Measurements from ENCODE around the gene C6orf120. TPM values are rescaled to one million over a fixed set of nuclear protein-coding genes. Genes with fewer than 3 reads are reported as not detected.

C6orf120 gene
- total and polyA plus RNA-seq, 9 of the 15 experiments (the other 6 are each of a cell fraction or from before 2014, with no cell fraction given): 7.7 to 44.9 (median 34.8) TPM

DNA sequence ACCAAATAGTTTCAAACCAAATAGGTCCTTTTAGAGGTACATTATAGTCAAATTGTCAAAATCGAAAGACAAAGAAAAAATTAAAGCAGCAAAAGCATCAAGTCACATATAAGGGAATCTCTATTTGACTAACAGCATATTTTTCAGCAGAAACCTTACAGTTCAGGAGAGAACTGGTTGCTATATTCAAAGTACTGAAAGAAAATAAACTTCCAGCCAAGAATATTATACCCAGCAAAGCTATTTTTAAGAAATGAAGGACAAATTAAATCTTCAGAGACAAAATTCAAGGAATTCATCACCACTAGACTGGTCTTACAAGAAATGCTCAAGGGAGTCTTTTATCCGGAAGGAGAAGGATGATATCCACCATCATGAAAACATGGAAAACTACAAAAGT, 16.1 kb upstream of the C6orf120 start:
- POLR2A ChIA-PET: interaction anchor here (1.0 kb wide), 1 partner anchor 16 kb away, joined by 4 read pairs; the partner anchor contains the start of gene C6orf120
- FAIRE-seq (no peak), DNase-seq (ENCODE audit: extremely low read depth in 1 of 4, low spot score in 3 of 4) (no peak), ATAC-seq (no peak)
- 63% methylated on average over 2 of the region's 2 CpGs for WGBS (ENCODE audit: insufficient coverage, low coverage, missing lambda C conversion rate)
- Histone ChIP-seq H3K4me3 (no peak overlapping the region), H3K36me3 (ENCODE audit: control insufficient read depth, insufficient read depth, low read length) (peaks cover 49% of the 10 kb centered on the region), H3K27ac (ENCODE audit: extremely low read depth, low read depth, low read length) (no peak overlapping the region), H3K4me2 (ENCODE audit: insufficient read depth, low read length) (no peak overlapping the region), H3K9me1 (ENCODE audit: control insufficient read depth, insufficient read depth, low read length) (no peaks in the 10 kb centered on the region), H3K79me2 (ENCODE audit: control insufficient read depth, insufficient read depth, low read length) (peaks cover 3% of the 10 kb centered on the region; the same call in 1 of the 3 replicates), H3K9ac (ENCODE audit: insufficient read depth in 1 of 2, low read depth in 2 of 2, low read length in 2 of 2) (no peak overlapping the region), H4K20me1 (replicated peaks; ENCODE audit: control insufficient read depth, insufficient read depth, low read length) (no peaks in the 10 kb centered on the region), H2AFZ (ENCODE audit: low read depth, low read length) (no peak overlapping the region), H3K4me1 (replicated peaks in 1 of 2; ENCODE audit: control insufficient read depth in 2 of 2, insufficient read depth in 2 of 2, low read length in 2 of 2) (no peaks in the 10 kb centered on the region), H3K9me3 (replicated peaks; ENCODE audit: control insufficient read depth, insufficient read depth, low read depth, low read length) (peaks cover 5% of the 10 kb centered on the region; the same call in 1 of the 2 replicates), H3K27me3 (ENCODE audit: control insufficient read depth in 2 of 2, insufficient read depth in 2 of 2, low read length in 2 of 2) (no peaks in the 10 kb centered on the region)
- in situ Hi-C loops (cut with MboI): no loop called here
- intact Hi-C loops (cut with micrococcal nuclease): no loop called here
- TF ChIP-seq ZFP1 (CRISPR knock-in tag; IDR thresholded peaks at IDR 0.05): peak; percentile 75; the same call in 1 of the 2 replicates
- TF ChIP-seq, protein P1, sequence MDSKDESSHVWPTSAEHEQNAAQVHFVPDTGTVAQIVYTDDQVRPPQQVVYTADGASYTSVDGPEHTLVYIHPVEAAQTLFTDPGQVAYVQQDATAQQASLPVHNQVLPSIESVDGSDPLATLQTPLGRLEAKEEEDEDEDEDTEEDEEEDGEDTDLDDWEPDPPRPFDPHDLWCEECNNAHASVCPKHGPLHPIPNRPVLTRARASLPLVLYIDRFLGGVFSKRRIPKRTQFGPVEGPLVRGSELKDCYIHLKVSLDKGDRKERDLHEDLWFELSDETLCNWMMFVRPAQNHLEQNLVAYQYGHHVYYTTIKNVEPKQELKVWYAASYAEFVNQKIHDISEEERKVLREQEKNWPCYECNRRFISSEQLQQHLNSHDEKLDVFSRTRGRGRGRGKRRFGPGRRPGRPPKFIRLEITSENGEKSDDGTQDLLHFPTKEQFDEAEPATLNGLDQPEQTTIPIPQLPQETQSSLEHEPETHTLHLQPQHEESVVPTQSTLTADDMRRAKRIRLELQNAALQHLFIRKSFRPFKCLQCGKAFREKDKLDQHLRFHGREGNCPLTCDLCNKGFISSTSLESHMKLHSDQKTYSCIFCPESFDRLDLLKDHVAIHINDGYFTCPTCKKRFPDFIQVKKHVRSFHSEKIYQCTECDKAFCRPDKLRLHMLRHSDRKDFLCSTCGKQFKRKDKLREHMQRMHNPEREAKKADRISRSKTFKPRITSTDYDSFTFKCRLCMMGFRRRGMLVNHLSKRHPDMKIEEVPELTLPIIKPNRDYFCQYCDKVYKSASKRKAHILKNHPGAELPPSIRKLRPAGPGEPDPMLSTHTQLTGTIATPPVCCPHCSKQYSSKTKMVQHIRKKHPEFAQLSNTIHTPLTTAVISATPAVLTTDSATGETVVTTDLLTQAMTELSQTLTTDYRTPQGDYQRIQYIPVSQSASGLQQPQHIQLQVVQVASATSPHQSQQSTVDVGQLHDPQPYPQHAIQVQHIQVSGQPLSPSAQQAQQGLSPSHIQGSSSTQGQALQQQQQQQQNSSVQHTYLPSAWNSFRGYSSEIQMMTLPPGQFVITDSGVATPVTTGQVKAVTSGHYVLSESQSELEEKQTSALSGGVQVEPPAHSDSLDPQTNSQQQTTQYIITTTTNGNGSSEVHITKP (IDR thresholded peaks at IDR 0.05; ENCODE audit: partially characterized antibody): no peak
- CTCF ChIA-PET (ENCODE audit: low intra/inter-chr PET ratio): no interaction called here
- no TSS peak for BruUV-seq (replicated peaks)

Measured in K562 (cell line).